Brain microvascular endothelial cell (primary cell): ENCODE data around the gene NTM.
A peak's percentile ranks its signal among the peaks of the same experiment; 100 is the strongest.

Source experiments
- DNase-seq: peaks from one replicate; pipeline ENCODE4 v3.0.0-alpha.2; 2020
- H3K27ac ChIP-seq: fragments of 250-450 bp; sonication (Bioruptor Pico); 2 replicates; pipeline ENCODE4 v1.5.1; 2020; ENCODE audit warnings: mild to moderate bottlenecking, moderate library complexity
- H3K27me3 ChIP-seq: fragments of 250-450 bp; sonication (Bioruptor Pico); replicated peaks from 2 replicates; pipeline ENCODE4 v1.5.1; 2020; ENCODE audit warnings: mild to moderate bottlenecking
- H3K36me3 ChIP-seq: fragments of 250-450 bp; sonication (Bioruptor Pico); replicated peaks from 2 replicates; pipeline ENCODE4 v1.5.1; 2020; ENCODE audit warnings: mild to moderate bottlenecking
- H3K4me3 ChIP-seq: 2 replicates; pipeline ENCODE4 v1.5.1; 2011; ENCODE audit warnings: low read depth, mild to moderate bottlenecking, control low read depth, low read length, moderate library complexity
- CTCF ChIP-seq: IDR thresholded peaks from 2 replicates; pipeline ENCODE4 v1.5.1; 2011; ENCODE audit warnings: low read depth, mild to moderate bottlenecking, moderate library complexity, low read length, control low read depth, inconsistent platforms; ENCODE audit errors: missing control alignments
- in situ Hi-C: cut with HindIII; loops from 2 replicates; pipeline ENCODE4 v1.10.0; 2017; ENCODE audit warnings: low sequenced_read_pairs, low pct_ligation_motif_present

NTM gene

GRCh38 chr11:132231656-132232347, 861.4 kb downstream of the NTM start:
- no peak for TF ChIP-seq CTCF
- Histone ChIP-seq H3K36me3 (no peaks in the 10 kb centered on the region), H3K27ac (no peak overlapping the region), H3K4me3 (no peak overlapping the region), H3K27me3 (no peaks in the 10 kb centered on the region)
- in situ Hi-C loops, result no loop called here
- DNase-seq, result no peak

GRCh38 chr11:132234878-132235277, 864.5 kb downstream of the NTM start:
- H3K27me3 ChIP-seq, result no peaks in the 10 kb centered on the region
- H3K4me3 ChIP-seq, result no peak overlapping the region
- H3K36me3 ChIP-seq, result no peaks in the 10 kb centered on the region
- no peak overlapping the region for H3K27ac ChIP-seq
- in situ Hi-C loops, result no loop called here
- peak; percentile 87 for DNase-seq
- no peak for TF ChIP-seq CTCF

DNA sequence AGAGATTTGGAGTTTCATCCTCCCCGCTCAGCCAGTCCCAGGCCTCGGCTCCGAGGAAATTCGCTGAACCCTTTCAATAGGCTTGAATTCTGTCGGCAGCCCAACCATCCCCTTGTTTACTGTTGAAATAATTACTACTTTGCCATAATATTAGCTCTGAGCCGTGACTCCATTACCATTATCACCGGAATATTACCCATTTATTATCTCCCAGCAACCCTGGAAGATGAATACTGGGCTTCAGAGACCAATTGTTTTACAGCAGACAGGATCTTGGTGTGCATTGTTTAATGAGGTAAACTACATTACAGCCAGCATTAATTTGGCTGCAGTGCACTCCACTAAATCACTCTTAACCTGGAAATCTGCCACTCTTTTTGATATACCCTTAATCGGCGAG, 867.4 kb downstream of the NTM start:
- in situ Hi-C loops, result no loop called here
- no peaks in the 10 kb centered on the region for H3K27me3 ChIP-seq
- H3K4me3 ChIP-seq, result no peak overlapping the region
- H3K36me3 ChIP-seq, result no peaks in the 10 kb centered on the region
- DNase-seq, result no peak
- H3K27ac ChIP-seq, result no peak overlapping the region
- no peak for TF ChIP-seq CTCF

DNA sequence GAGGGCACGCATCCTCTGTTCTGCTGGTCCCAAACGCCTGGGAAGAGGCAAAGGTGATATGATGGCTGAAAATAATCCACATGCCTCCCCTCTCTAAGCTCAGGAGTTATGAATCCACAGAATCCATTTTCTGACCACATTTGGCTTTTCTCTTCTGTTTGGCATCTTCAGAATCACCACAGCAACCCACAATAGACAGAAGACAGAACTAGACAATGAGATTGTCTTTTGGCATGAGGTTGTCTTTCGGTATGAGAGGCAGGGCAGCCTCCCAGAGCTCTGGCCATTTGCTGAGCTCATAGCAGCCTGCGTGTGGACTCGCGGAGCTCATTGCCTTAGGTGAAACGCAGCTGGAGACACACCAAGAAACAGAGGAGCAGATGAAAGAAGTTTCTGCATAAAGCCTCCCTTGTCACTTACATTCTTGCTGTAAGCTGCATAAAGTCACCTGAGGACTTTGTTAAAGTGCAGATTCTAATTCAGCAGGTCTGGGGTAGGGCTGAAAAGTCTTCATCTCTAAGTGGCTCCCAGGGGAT, 868.0 kb downstream of the NTM start:
- in situ Hi-C loops, result no loop called here
- Histone ChIP-seq H3K36me3 (no peaks in the 10 kb centered on the region), H3K27ac (no peak overlapping the region), H3K4me3 (no peak overlapping the region), H3K27me3 (no peaks in the 10 kb centered on the region)
- TF ChIP-seq CTCF, result no peak
- DNase-seq, result no peak

GRCh38 chr11:132240374-132240773, 870.0 kb downstream of the NTM start:
- Histone ChIP-seq H3K36me3 (no peaks in the 10 kb centered on the region), H3K4me3 (no peak overlapping the region), H3K27me3 (no peaks in the 10 kb centered on the region), H3K27ac (no peak overlapping the region)
- in situ Hi-C loops, result no loop called here
- TF ChIP-seq CTCF, result no peak
- DNase-seq, result no peak

DNA sequence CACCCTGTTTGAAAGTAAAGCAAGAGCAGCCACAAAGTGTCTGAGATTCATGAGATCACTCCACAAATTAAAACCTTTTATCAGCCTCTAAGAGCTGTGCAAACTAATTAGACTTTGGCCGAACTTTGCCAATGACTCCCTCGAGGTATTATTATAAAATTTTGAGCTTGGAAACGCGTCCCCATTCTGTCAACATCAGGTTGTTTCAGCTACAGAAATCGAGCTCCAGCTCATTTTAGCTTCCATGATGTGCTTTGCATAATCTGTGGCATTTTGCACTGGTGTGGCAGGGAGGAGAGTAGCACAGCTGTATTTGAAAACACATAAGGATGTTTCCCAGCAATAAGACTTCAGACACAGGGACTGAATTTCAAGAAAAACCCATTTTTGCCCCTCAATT, 872.2 kb downstream of the NTM start:
- DNase-seq, result no peak
- TF ChIP-seq CTCF, result no peak
- Histone ChIP-seq H3K36me3 (no peaks in the 10 kb centered on the region), H3K27me3 (no peaks in the 10 kb centered on the region), H3K4me3 (no peak overlapping the region), H3K27ac (no peak overlapping the region)
- in situ Hi-C loops, result no loop called here
